Vagina (tissue), 2 donors: ENCODE results near the gene GPAT3. TPM values are rescaled to one million over a fixed set of nuclear protein-coding genes. Genes with fewer than 3 reads are reported as not detected.

ENCODE experiments used
- DNase-seq, 2 donors: peaks; one replicate each; pipeline ENCODE4 v3.0.0-alpha.2; 2017; ENCODE audit errors: extremely low spot score in 2 of 2
- H3K27ac ChIP-seq: fragments of 200-600 bp; sonication (generic); one replicate; pipeline ENCODE4 v1.5.1; 2019
- H3K27me3 ChIP-seq: fragments of 200-600 bp; sonication (generic); one replicate; pipeline ENCODE4 v1.5.1; 2019
- H3K36me3 ChIP-seq, 2 donors: fragments of 200-600 bp; sonication (generic); one replicate each; pipeline ENCODE4 v1.5.1; 2017 to 2019
- H3K4me1 ChIP-seq: fragments of 200-600 bp; sonication (generic); one replicate; pipeline ENCODE4 v1.5.1; 2019
- H3K4me3 ChIP-seq, 2 donors: fragments of 200-600 bp; sonication (generic); 1 replicate in 1 of 2; 2 replicates in 1 of 2; pipeline ENCODE4 v1.5.1; 2016 to 2019
- H3K9me3 ChIP-seq: fragments of 200-600 bp; sonication (generic); one replicate; pipeline ENCODE4 v1.5.1; 2019
- CTCF ChIP-seq, 3 experiments: fragments of 450-650 bp in 2 of 3; fragments of 200-600 bp in 1 of 3; sonication (generic) in 1 of 3; IDR thresholded peaks; one replicate each; pipeline ENCODE4 v1.5.1; 2017 to 2019; ENCODE audit warnings: antibody characterized with exemption in 3 of 3, mild to moderate bottlenecking in 2 of 3, moderate library complexity in 2 of 3
- POLR2A ChIP-seq, 2 donors: fragments of 450-650 bp; IDR thresholded peaks; one replicate each; pipeline ENCODE4 v1.6.1; 2017; ENCODE audit warnings: antibody characterized with exemption in 2 of 2, mild to moderate bottlenecking in 2 of 2, moderate library complexity in 2 of 2
- POLR2AphosphoS5 ChIP-seq, 2 donors: sonication (generic); formaldehyde crosslinking; IDR thresholded peaks; one replicate each; pipeline ENCODE4 v1.9.0; 2017; ENCODE audit warnings: antibody characterized with exemption in 2 of 2, mild to moderate bottlenecking in 2 of 2, low read depth in 1 of 2; ENCODE audit not compliant: insufficient read depth in 1 of 2
- intact Hi-C: fragments of 100-400 bp; cut with DNase I; formaldehyde crosslinking; loops from one replicate; pipeline ENCODE4 v1.15.1; 2023
- small RNA-seq: library from RNA; depleted of rRNA; stranded (forward); fragments of <200 nt; gene quantifications from one replicate; pipeline ENCODE3, GENCODE V24; 2016
- total RNA-seq: library from RNA; depleted of rRNA; stranded (reverse); fragments of >200 nt; gene quantifications from one replicate; pipeline ENCODE4 v1.2.3, GENCODE V29; 2016

The GPAT3 gene
- total RNA-seq, 1 donor from 2014 or later, result 5.2 TPM

GRCh38 chr4:83646538-83647239 is 110.8 kb downstream of the GPAT3 start:
- no peak for DNase-seq
- Histone ChIP-seq H3K4me1 (no peaks in the 10 kb centered on the region), H3K4me3 (no peak overlapping the region), H3K36me3 (no peaks in the 10 kb centered on the region), H3K27me3 (no peaks in the 10 kb centered on the region), H3K27ac (no peak overlapping the region), H3K9me3 (no peaks in the 10 kb centered on the region)
- TF ChIP-seq POLR2AphosphoS5 (IDR thresholded peaks at IDR 0.05; ENCODE audit: insufficient read depth in 1 of 2, low read depth in 1 of 2), result no peak
- no peak for TF ChIP-seq CTCF (IDR thresholded peaks at IDR 0.05)
- TF ChIP-seq POLR2A (IDR thresholded peaks at IDR 0.05), result no peak
- intact Hi-C loops, result no loop called here

GRCh38 chr4:83651846-83652245 is 115.9 kb downstream of the GPAT3 start:
- Histone ChIP-seq H3K4me1 (no peaks in the 10 kb centered on the region), H3K27ac (no peak overlapping the region), H3K36me3 (no peaks in the 10 kb centered on the region), H3K9me3 (no peaks in the 10 kb centered on the region), H3K27me3 (no peaks in the 10 kb centered on the region), H3K4me3 (no peak overlapping the region)
- no peak for DNase-seq
- intact Hi-C loops, result no loop called here
- no peak for TF ChIP-seq POLR2AphosphoS5 (IDR thresholded peaks at IDR 0.05; ENCODE audit: insufficient read depth in 1 of 2, low read depth in 1 of 2)
- no peak for TF ChIP-seq POLR2A (IDR thresholded peaks at IDR 0.05)
- TF ChIP-seq CTCF (IDR thresholded peaks at IDR 0.05), result no peak

Small RNA genes within 50 kb of the gene (small RNA-seq; reads per million reads assigned to genes)
- not detected for gene RF00019

Other genes starting within 250 kb of the GPAT3 start
- 1.7 TPM for gene HPSE, start 201.3 kb upstream of the GPAT3 start, total RNA-seq
- 14.2 TPM for gene HELQ, start 80.3 kb upstream of the GPAT3 start, total RNA-seq
- 15.2 TPM for gene MRPS18C, start 80.0 kb upstream of the GPAT3 start, total RNA-seq
- 11.5 TPM for gene ABRAXAS1, start 51.0 kb upstream of the GPAT3 start, total RNA-seq